K562 (cell line): Measurements from ENCODE around the gene YTHDC1. TPM values are rescaled to one million over a fixed set of nuclear protein-coding genes. Genes with fewer than 3 reads are reported as not detected.

Source experiments
- ATAC-seq: fragments of 200-7000 bp; cut with Tn5 transposase; 3 replicates; pipeline ENCODE4 v1.9.1; 2020; ENCODE audit warnings: moderate library complexity
- BruUV-seq: library from RNA; stranded (reverse); fragments of 400-500 nt; replicated peaks from 2 replicates; lab custom pipeline; 2021; lab: Mats Ljungman, UMichigan
- CTCF ChIA-PET: fragments of 300-600 bp; formaldehyde crosslinking; extraction: SDS; loops from one replicate; lab custom pipeline; 2021; ENCODE audit warnings: low intra/inter-chr PET ratio; lab: Yijun Ruan, JAX
- POLR2A ChIA-PET: fragments of 300-600, 350-650 bp; sonication (Branson Sonifier 250); formaldehyde crosslinking; extraction: SDS; loops from one replicate; lab custom pipeline; 2021; ENCODE audit warnings: antibody characterized with exemption, inconsistent platforms; lab: Yijun Ruan, JAX
- DNase-seq, 4 experiments: peaks; one replicate each; pipeline versions ENCODE4 v3.0.0 to v3.0.0-alpha.2; 2011 to 2018; ENCODE audit warnings: low spot score in 3 of 4, mixed read lengths in 3 of 4; ENCODE audit errors: extremely low read depth in 1 of 4
- FAIRE-seq: peaks from 2 replicates; lab custom pipeline; 2011; peaks lifted over from hg19 to GRCh38; lab: Jason Lieb, UNC
- H2AFZ ChIP-seq: 2 replicates; pipeline ENCODE4 v1.6.0; 2011; ENCODE audit warnings: low read depth, low read length, control low read depth, inconsistent platforms
- H3K27ac ChIP-seq: fragments of 200-600 bp; 3 replicates; pipeline ENCODE4 v1.8.0; 2011; ENCODE audit warnings: low read depth, mild to moderate bottlenecking, control low read depth, inconsistent platforms, low read length, moderate library complexity, mixed read lengths; ENCODE audit errors: extremely low read depth
- H3K27me3 ChIP-seq, 2 experiments: fragments of 300-600 bp in 1 of 2; 2 replicates in 1 of 2; 3 replicates in 1 of 2; pipeline versions ENCODE4 v1.6.0 to v1.8.0; 2011; ENCODE audit warnings: inconsistent platforms in 2 of 2, low read length in 2 of 2, mild to moderate bottlenecking in 1 of 2, mixed read lengths in 1 of 2, moderate library complexity in 1 of 2; ENCODE audit not compliant: control insufficient read depth in 2 of 2, insufficient read depth in 2 of 2
- H3K36me3 ChIP-seq: fragments of 300-600 bp; 3 replicates; pipeline ENCODE4 v1.8.0; 2011; ENCODE audit warnings: mild to moderate bottlenecking, low read length, inconsistent platforms; ENCODE audit not compliant: control insufficient read depth, insufficient read depth
- H3K4me1 ChIP-seq, 2 experiments: fragments of 200-600 bp in 1 of 2; replicated peaks in 1 of 2; 2 replicates in 1 of 2; 3 replicates in 1 of 2; pipeline versions ENCODE4 v1.5.1 to v1.8.0; 2011; ENCODE audit warnings: inconsistent platforms in 2 of 2, low read length in 2 of 2, mild to moderate bottlenecking in 1 of 2, mixed read lengths in 1 of 2, moderate library complexity in 1 of 2; ENCODE audit not compliant: control insufficient read depth in 2 of 2, insufficient read depth in 2 of 2
- H3K4me2 ChIP-seq: 2 replicates; pipeline ENCODE4 v1.6.1; 2011; ENCODE audit warnings: low read length, control low read depth, inconsistent platforms, mixed read lengths; ENCODE audit not compliant: insufficient read depth
- H3K4me3 ChIP-seq: fragments of 200-600 bp; sonication (generic), shearing (Covaris generic); 2 replicates; pipeline ENCODE4 v1.5.1; 2016; ENCODE audit warnings: control low read depth, inconsistent platforms
- H3K79me2 ChIP-seq: fragments of 200-600 bp; 3 replicates; pipeline ENCODE4 v1.8.0; 2011; ENCODE audit warnings: low read length, inconsistent platforms; ENCODE audit not compliant: control insufficient read depth, insufficient read depth
- H3K9ac ChIP-seq, 2 experiments: 2 replicates each; pipeline versions ENCODE4 v1.6.0 to v1.6.1; 2011; ENCODE audit warnings: low read depth in 2 of 2, low read length in 2 of 2, control low read depth in 1 of 2, inconsistent platforms in 1 of 2, mild to moderate bottlenecking in 1 of 2, mixed read lengths in 1 of 2; ENCODE audit not compliant: insufficient read depth in 1 of 2
- H3K9me1 ChIP-seq: one replicate; pipeline ENCODE4 v1.6.0; 2011; ENCODE audit warnings: inconsistent platforms, mild to moderate bottlenecking, low read length, moderate library complexity; ENCODE audit not compliant: control insufficient read depth, insufficient read depth
- H3K9me3 ChIP-seq: replicated peaks from 2 replicates; pipeline ENCODE4 v1.5.1; 2011; ENCODE audit warnings: low read depth, low read length, inconsistent platforms; ENCODE audit not compliant: control insufficient read depth, insufficient read depth
- H4K20me1 ChIP-seq: replicated peaks from 2 replicates; pipeline ENCODE4 v1.6.1; 2011; ENCODE audit warnings: low read length, inconsistent platforms, mixed read lengths; ENCODE audit not compliant: control insufficient read depth, insufficient read depth
- DPF2 ChIP-seq: fragments of 450-650 bp; IDR thresholded peaks from 2 replicates; pipeline ENCODE4 v1.6.1; 2016
- ELF4 ChIP-seq: fragments of 450-650 bp; formaldehyde crosslinking; IDR thresholded peaks from 2 replicates; pipeline ENCODE4 v1.4.0; 2022; ENCODE audit warnings: missing genetic modification characterization
- GATA2 ChIP-seq: sonication (generic); formaldehyde crosslinking; IDR thresholded peaks from 2 replicates; pipeline ENCODE4 v1.4.0; 2020; ENCODE audit warnings: mild to moderate bottlenecking, missing genetic modification reagents
- HIVEP1 ChIP-seq: fragments of 250-450 bp; sonication (Bioruptor Pico); IDR thresholded peaks from 2 replicates; pipeline ENCODE4 v1.4.0; 2020; ENCODE audit warnings: mild to moderate bottlenecking
- NELFE ChIP-seq: IDR thresholded peaks from 2 replicates; pipeline ENCODE4 v1.6.1; 2011; ENCODE audit warnings: mild to moderate bottlenecking; ENCODE audit not compliant: insufficient read depth, insufficient read length
- TEAD2 ChIP-seq: fragments of 450-650 bp; IDR thresholded peaks from 2 replicates; pipeline ENCODE4 v1.6.1; 2016; ENCODE audit warnings: missing genetic modification characterization, control low read depth, missing compliant biosample characterization
- ZNF12 ChIP-seq: sonication (generic); formaldehyde crosslinking; IDR thresholded peaks from 2 replicates; pipeline ENCODE4 v1.4.0; 2020; ENCODE audit warnings: mild to moderate bottlenecking, missing genetic modification reagents
- ZNF431 ChIP-seq: sonication (generic); formaldehyde crosslinking; IDR thresholded peaks from 2 replicates; pipeline ENCODE4 v1.8.0; 2022; ENCODE audit warnings: mild to moderate bottlenecking, missing genetic modification reagents
- WGBS: fragments of 100-300 bp; shearing (Covaris generic); methylation state at CpG from one replicate; pipeline ENCODE4 v1.1.6; 2016; ENCODE audit warnings: low coverage, mixed read lengths; ENCODE audit not compliant: insufficient coverage; ENCODE audit errors: missing lambda C conversion rate; 5-methylcytosine and 5-hydroxymethylcytosine counted together
- in situ Hi-C: fragments of 300-500 bp; cut with MboI; formaldehyde crosslinking; loops from 4 replicates; pipeline ENCODE4 v1.15.0; 2018; ENCODE audit warnings: inconsistent platforms, mixed read lengths
- intact Hi-C: fragments of 100-400 bp; cut with micrococcal nuclease; formaldehyde crosslinking; loops from 2 replicates; pipeline ENCODE4 v1.14.2; 2022
- polyA plus RNA-seq, 8 experiments: library from polyadenylated mRNA; depleted of rRNA in 4 of 8; stranded (reverse) in 5 of 8; unstranded in 3 of 8; fragments of >200 nt; fragmentation: Nextera tagmentation in 2 of 8; fragmentation: Illumina TruSeq in 1 of 8; extraction: Ambion mirVana in 2 of 8; extraction: Trizol in 1 of 8; gene quantifications; 2 replicates each; pipeline versions ENCODE4 v1.2.1 to v1.2.3, GENCODE V29; 2011 to 2014; ENCODE audit warnings: inconsistent platforms in 1 of 8, missing spikeins in 1 of 8
- total RNA-seq, 7 experiments: library from RNA; depleted of rRNA in 6 of 7; stranded (reverse); fragments of >200 nt in 6 of 7; fragmentation: Illumina TruSeq in 2 of 7; extraction: Trizol in 2 of 7; gene quantifications; 2 replicates each; pipeline versions ENCODE4 v1.2.1 to v1.2.3, GENCODE V29; 2011 to 2021; ENCODE audit warnings: low replicate concordance in 1 of 7
- TF ChIP-seq, protein P1 (sequence below): fragments of 200-800 bp; sonication (Bioruptor generic); IDR thresholded peaks from 2 replicates; pipeline ENCODE4 v1.6.1; 2017; ENCODE audit warnings: missing genetic modification characterization, missing compliant biosample characterization
- TF ChIP-seq, protein P2 (sequence below): fragments of 450-650 bp; formaldehyde crosslinking; IDR thresholded peaks from 2 replicates; pipeline ENCODE4 v1.4.0; 2020; ENCODE audit warnings: mild to moderate bottlenecking, moderate library complexity
- TF ChIP-seq, protein P3 (sequence below): sonication (generic); formaldehyde crosslinking; IDR thresholded peaks from 2 replicates; pipeline ENCODE4 v1.8.0; 2022; ENCODE audit warnings: mild to moderate bottlenecking, missing genetic modification reagents
- TF ChIP-seq, protein P4 (sequence below): fragments of 450-650 bp; IDR thresholded peaks from 2 replicates; pipeline ENCODE4 v1.6.1; 2016; ENCODE audit warnings: mild to moderate bottlenecking

Gene YTHDC1
- total and polyA plus RNA-seq, 9 of the 15 experiments (the other 6 are each of a cell fraction or from before 2014, with no cell fraction given) = 9.8 to 65.4 (median 51.7) TPM

DNA sequence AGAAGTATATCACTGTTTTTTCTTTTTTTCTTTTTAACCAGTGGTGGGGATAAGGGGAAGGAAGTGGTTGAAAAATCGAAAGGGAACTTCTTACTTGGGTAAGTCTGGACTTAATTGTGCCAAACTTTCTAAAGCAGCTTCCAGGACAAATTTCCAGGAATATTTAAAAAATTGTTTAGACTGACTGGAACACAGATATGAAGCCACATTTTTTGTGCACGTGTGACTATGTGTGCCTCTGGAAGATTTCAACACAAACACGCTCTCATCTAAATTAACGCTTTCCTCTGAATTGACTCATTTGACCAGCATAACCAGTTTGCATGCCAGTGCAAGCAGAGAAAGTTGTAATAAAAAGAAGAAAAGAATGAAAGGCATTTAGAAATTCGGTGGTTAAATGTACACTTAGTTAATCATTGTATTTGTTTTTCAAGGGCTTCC lies 18.8 kb upstream of the YTHDC1 start:
- no TSS peak for BruUV-seq

More for the DNA sequence above, 18.8 kb upstream of the YTHDC1 start:
- Histone ChIP-seq H3K9me1 (no peaks in the 10 kb centered on the region), H2AFZ (no peak overlapping the region), H3K4me2 (no peak overlapping the region), H3K27ac (no peak overlapping the region), H3K27me3 (no peaks in the 10 kb centered on the region), H3K4me1 (peaks cover 0 to 3% of the 10 kb centered on the region in 2 experiments; a peak in 2 of 5 replicates), H3K9ac (no peak overlapping the region), H3K36me3 (no peaks in the 10 kb centered on the region), H3K9me3 (no peaks in the 10 kb centered on the region), H3K79me2 (no peaks in the 10 kb centered on the region), H4K20me1 (no peaks in the 10 kb centered on the region), H3K4me3 (no peak overlapping the region)
- WGBS = 20% methylated on average over 5 of the region's 5 CpGs
- ChIA-PET CTCF (no interaction called here), POLR2A (no interaction called here)
- no peak for FAIRE-seq
- ATAC-seq = no peak
- intact Hi-C loops (no loop called here), in situ Hi-C loops (no loop called here)
- DNase-seq = no peak
- TF ChIP-seq, protein P1, sequence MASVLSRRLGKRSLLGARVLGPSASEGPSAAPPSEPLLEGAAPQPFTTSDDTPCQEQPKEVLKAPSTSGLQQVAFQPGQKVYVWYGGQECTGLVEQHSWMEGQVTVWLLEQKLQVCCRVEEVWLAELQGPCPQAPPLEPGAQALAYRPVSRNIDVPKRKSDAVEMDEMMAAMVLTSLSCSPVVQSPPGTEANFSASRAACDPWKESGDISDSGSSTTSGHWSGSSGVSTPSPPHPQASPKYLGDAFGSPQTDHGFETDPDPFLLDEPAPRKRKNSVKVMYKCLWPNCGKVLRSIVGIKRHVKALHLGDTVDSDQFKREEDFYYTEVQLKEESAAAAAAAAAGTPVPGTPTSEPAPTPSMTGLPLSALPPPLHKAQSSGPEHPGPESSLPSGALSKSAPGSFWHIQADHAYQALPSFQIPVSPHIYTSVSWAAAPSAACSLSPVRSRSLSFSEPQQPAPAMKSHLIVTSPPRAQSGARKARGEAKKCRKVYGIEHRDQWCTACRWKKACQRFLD = no peak
- no peak for TF ChIP-seq ELF4 (CRISPR knock-in tag)
- no peak for TF ChIP-seq HIVEP1 (CRISPR knock-in tag)
- TF ChIP-seq, protein P2, sequence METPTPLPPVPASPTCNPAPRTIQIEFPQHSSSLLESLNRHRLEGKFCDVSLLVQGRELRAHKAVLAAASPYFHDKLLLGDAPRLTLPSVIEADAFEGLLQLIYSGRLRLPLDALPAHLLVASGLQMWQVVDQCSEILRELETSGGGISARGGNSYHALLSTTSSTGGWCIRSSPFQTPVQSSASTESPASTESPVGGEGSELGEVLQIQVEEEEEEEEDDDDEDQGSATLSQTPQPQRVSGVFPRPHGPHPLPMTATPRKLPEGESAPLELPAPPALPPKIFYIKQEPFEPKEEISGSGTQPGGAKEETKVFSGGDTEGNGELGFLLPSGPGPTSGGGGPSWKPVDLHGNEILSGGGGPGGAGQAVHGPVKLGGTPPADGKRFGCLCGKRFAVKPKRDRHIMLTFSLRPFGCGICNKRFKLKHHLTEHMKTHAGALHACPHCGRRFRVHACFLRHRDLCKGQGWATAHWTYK (CRISPR knock-in tag) = no peak
- TF ChIP-seq DPF2 = no peak
- no peak for TF ChIP-seq NELFE
- TF ChIP-seq, protein P3, sequence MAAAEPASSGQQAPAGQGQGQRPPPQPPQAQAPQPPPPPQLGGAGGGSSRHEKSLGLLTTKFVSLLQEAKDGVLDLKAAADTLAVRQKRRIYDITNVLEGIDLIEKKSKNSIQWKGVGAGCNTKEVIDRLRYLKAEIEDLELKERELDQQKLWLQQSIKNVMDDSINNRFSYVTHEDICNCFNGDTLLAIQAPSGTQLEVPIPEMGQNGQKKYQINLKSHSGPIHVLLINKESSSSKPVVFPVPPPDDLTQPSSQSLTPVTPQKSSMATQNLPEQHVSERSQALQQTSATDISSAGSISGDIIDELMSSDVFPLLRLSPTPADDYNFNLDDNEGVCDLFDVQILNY = no peak
- TF ChIP-seq, protein P4, sequence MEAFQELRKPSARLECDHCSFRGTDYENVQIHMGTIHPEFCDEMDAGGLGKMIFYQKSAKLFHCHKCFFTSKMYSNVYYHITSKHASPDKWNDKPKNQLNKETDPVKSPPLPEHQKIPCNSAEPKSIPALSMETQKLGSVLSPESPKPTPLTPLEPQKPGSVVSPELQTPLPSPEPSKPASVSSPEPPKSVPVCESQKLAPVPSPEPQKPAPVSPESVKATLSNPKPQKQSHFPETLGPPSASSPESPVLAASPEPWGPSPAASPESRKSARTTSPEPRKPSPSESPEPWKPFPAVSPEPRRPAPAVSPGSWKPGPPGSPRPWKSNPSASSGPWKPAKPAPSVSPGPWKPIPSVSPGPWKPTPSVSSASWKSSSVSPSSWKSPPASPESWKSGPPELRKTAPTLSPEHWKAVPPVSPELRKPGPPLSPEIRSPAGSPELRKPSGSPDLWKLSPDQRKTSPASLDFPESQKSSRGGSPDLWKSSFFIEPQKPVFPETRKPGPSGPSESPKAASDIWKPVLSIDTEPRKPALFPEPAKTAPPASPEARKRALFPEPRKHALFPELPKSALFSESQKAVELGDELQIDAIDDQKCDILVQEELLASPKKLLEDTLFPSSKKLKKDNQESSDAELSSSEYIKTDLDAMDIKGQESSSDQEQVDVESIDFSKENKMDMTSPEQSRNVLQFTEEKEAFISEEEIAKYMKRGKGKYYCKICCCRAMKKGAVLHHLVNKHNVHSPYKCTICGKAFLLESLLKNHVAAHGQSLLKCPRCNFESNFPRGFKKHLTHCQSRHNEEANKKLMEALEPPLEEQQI = no peak
- TF ChIP-seq ZNF431 (CRISPR knock-in tag) = no peak
- no peak for TF ChIP-seq GATA2
- TF ChIP-seq TEAD2 (tag) = no peak
- TF ChIP-seq ZNF12 (CRISPR knock-in tag) = no peak
- TF ChIP-seq, all 486 proteins: peak for 0
